ENCODE measurements around the gene AFF1. TPM values are rescaled to one million over a fixed set of nuclear protein-coding genes. Genes with fewer than 3 reads are reported as not detected.

AFF1 gene
- total RNA-seq, 1 experiment from 2014 or later: 93.4 TPM

DNA sequence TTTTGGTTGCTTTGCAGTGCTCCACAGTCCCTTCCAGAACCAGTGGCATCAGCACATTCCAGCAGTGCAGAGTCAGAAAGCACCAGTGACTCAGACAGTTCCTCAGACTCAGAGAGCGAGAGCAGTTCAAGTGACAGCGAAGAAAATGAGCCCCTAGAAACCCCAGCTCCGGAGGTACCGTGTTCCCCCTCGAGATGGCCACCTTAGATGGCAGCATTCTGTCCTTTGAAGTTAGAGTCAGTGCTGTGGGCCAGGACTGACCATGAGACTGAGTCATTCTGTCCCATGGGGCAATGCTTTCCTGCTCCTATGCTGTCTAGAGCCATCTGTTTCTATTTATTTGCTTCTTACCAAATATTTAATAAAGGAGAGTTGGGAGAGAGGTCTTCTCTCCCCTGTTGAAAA is 173.3 kb downstream of the AFF1 start:
- Mint-ChIP-seq H3K4me1 (no peaks in the 10 kb centered on the region), H3K36me3 (peaks cover 30% of the 10 kb centered on the region), H3K27ac (no peak overlapping the region), H3K4me3 (no peak overlapping the region), H3K9me3 (no peaks in the 10 kb centered on the region), H3K27me3 (ENCODE audit: low read depth) (no peaks in the 10 kb centered on the region)
- ATAC-seq (no peak), DNase-seq (ENCODE audit: low spot score) (no peak)
- ChIA-PET POLR2A (no interaction called here), CTCF (no interaction called here)
- TF ChIP-seq, protein P1, sequence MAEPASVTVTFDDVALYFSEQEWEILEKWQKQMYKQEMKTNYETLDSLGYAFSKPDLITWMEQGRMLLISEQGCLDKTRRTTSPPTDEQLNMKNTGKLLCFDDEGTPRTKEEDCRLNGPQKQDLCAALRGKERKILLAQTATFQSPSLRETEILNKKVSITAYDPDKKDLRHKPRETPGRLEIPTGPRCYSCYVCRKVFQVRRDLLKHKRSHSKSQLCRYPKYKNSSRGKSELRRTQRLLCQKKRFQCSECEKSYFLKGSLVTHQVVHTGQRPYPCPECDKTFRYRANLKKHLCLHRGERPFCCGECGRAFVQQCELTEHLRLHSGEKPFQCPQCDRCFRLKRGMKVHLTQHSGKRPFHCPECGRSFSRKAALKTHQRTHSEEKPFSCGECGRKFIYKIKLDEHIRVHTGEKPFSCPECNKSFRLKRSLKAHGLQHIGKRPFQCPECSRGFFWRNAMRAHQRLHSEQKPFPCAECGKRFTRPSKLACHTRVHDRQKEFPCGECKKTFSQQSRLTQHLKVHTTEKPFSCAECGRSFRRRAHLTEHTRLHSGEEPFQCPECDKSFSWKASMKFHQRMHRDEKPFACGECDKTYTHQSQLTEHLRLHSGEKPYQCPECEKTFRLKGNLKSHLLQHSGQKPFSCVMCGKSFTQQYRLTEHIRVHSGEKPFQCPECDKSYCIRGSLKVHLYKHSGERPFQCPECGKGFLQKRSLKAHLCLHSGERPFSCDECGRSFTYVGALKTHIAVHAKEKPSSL (CRISPR knock-in tag; conservative IDR thresholded peaks at IDR 0.05): no peak
- TF ChIP-seq, protein P2, sequence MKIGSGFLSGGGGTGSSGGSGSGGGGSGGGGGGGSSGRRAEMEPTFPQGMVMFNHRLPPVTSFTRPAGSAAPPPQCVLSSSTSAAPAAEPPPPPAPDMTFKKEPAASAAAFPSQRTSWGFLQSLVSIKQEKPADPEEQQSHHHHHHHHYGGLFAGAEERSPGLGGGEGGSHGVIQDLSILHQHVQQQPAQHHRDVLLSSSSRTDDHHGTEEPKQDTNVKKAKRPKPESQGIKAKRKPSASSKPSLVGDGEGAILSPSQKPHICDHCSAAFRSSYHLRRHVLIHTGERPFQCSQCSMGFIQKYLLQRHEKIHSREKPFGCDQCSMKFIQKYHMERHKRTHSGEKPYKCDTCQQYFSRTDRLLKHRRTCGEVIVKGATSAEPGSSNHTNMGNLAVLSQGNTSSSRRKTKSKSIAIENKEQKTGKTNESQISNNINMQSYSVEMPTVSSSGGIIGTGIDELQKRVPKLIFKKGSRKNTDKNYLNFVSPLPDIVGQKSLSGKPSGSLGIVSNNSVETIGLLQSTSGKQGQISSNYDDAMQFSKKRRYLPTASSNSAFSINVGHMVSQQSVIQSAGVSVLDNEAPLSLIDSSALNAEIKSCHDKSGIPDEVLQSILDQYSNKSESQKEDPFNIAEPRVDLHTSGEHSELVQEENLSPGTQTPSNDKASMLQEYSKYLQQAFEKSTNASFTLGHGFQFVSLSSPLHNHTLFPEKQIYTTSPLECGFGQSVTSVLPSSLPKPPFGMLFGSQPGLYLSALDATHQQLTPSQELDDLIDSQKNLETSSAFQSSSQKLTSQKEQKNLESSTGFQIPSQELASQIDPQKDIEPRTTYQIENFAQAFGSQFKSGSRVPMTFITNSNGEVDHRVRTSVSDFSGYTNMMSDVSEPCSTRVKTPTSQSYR (CRISPR knock-in tag; IDR thresholded peaks at IDR 0.05): no peak
- TF ChIP-seq ESRRA (CRISPR knock-in tag; IDR thresholded peaks at IDR 0.05; ENCODE audit: borderline replicate concordance): no peak
- TF ChIP-seq, protein P3, sequence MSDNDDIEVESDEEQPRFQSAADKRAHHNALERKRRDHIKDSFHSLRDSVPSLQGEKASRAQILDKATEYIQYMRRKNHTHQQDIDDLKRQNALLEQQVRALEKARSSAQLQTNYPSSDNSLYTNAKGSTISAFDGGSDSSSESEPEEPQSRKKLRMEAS (CRISPR knock-in tag; IDR thresholded peaks at IDR 0.05): no peak
- TF ChIP-seq EMX1 (CRISPR knock-in tag; IDR thresholded peaks at IDR 0.05): no peak
- TF ChIP-seq, protein P4, sequence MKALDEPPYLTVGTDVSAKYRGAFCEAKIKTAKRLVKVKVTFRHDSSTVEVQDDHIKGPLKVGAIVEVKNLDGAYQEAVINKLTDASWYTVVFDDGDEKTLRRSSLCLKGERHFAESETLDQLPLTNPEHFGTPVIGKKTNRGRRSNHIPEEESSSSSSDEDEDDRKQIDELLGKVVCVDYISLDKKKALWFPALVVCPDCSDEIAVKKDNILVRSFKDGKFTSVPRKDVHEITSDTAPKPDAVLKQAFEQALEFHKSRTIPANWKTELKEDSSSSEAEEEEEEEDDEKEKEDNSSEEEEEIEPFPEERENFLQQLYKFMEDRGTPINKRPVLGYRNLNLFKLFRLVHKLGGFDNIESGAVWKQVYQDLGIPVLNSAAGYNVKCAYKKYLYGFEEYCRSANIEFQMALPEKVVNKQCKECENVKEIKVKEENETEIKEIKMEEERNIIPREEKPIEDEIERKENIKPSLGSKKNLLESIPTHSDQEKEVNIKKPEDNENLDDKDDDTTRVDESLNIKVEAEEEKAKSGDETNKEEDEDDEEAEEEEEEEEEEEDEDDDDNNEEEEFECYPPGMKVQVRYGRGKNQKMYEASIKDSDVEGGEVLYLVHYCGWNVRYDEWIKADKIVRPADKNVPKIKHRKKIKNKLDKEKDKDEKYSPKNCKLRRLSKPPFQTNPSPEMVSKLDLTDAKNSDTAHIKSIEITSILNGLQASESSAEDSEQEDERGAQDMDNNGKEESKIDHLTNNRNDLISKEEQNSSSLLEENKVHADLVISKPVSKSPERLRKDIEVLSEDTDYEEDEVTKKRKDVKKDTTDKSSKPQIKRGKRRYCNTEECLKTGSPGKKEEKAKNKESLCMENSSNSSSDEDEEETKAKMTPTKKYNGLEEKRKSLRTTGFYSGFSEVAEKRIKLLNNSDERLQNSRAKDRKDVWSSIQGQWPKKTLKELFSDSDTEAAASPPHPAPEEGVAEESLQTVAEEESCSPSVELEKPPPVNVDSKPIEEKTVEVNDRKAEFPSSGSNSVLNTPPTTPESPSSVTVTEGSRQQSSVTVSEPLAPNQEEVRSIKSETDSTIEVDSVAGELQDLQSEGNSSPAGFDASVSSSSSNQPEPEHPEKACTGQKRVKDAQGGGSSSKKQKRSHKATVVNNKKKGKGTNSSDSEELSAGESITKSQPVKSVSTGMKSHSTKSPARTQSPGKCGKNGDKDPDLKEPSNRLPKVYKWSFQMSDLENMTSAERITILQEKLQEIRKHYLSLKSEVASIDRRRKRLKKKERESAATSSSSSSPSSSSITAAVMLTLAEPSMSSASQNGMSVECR (CRISPR knock-in tag; IDR thresholded peaks at IDR 0.05; ENCODE audit: borderline replicate concordance): no peak
- no peak for TF ChIP-seq NR1H2 (CRISPR knock-in tag; IDR thresholded peaks at IDR 0.05)
- no peak for TF ChIP-seq SMAD3 (CRISPR knock-in tag; IDR thresholded peaks at IDR 0.05; ENCODE audit: borderline replicate concordance)
- TF ChIP-seq, protein P5, sequence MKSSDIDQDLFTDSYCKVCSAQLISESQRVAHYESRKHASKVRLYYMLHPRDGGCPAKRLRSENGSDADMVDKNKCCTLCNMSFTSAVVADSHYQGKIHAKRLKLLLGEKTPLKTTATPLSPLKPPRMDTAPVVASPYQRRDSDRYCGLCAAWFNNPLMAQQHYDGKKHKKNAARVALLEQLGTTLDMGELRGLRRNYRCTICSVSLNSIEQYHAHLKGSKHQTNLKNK (CRISPR knock-in tag; IDR thresholded peaks at IDR 0.05): no peak
- TF ChIP-seq ZNF138 (CRISPR knock-in tag; conservative IDR thresholded peaks at IDR 0.05): no peak
- TF ChIP-seq, protein P6, sequence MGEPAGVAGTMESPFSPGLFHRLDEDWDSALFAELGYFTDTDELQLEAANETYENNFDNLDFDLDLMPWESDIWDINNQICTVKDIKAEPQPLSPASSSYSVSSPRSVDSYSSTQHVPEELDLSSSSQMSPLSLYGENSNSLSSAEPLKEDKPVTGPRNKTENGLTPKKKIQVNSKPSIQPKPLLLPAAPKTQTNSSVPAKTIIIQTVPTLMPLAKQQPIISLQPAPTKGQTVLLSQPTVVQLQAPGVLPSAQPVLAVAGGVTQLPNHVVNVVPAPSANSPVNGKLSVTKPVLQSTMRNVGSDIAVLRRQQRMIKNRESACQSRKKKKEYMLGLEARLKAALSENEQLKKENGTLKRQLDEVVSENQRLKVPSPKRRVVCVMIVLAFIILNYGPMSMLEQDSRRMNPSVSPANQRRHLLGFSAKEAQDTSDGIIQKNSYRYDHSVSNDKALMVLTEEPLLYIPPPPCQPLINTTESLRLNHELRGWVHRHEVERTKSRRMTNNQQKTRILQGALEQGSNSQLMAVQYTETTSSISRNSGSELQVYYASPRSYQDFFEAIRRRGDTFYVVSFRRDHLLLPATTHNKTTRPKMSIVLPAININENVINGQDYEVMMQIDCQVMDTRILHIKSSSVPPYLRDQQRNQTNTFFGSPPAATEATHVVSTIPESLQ (CRISPR knock-in tag; IDR thresholded peaks at IDR 0.05): no peak

DNA sequence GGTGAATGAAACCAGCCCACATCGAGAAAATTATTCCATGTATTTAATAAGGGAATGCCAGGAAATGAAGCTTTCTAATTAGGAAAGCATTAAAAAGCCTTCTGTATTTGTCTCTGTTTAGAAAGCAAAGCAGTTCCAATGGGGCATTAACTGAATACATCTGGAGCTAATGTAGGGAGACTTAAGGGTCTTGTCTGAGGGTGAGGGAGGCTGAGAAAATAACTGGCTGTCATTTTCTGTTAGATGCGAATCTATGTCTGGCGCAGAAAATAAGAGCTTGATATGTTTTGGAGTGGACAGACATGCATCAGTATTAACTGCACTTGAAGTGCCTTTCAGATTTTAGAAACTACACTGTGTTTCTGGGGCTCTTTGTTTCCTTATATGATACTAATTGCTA is 174.3 kb downstream of the AFF1 start:
- Mint-ChIP-seq H3K4me1 (peaks cover 6% of the 10 kb centered on the region), H3K36me3 (peaks cover 30% of the 10 kb centered on the region), H3K27ac (no peak overlapping the region), H3K4me3 (no peak overlapping the region), H3K27me3 (ENCODE audit: low read depth) (no peaks in the 10 kb centered on the region), H3K9me3 (no peaks in the 10 kb centered on the region)
- CTCF ChIA-PET: no interaction called here
- ATAC-seq (no peak), DNase-seq (ENCODE audit: low spot score) (no peak)
- POLR2A ChIA-PET: no interaction called here
- TF ChIP-seq TEAD1 (CRISPR knock-in tag; IDR thresholded peaks at IDR 0.05): no peak
- TF ChIP-seq ELF4 (CRISPR knock-in tag; IDR thresholded peaks at IDR 0.05; ENCODE audit: low read depth): no peak
- TF ChIP-seq ATF1 (CRISPR knock-in tag; IDR thresholded peaks at IDR 0.05): no peak
- TF ChIP-seq GTF2I (CRISPR knock-in tag; conservative IDR thresholded peaks at IDR 0.05): no peak
- TF ChIP-seq, protein P7, sequence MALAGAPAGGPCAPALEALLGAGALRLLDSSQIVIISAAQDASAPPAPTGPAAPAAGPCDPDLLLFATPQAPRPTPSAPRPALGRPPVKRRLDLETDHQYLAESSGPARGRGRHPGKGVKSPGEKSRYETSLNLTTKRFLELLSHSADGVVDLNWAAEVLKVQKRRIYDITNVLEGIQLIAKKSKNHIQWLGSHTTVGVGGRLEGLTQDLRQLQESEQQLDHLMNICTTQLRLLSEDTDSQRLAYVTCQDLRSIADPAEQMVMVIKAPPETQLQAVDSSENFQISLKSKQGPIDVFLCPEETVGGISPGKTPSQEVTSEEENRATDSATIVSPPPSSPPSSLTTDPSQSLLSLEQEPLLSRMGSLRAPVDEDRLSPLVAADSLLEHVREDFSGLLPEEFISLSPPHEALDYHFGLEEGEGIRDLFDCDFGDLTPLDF (CRISPR knock-in tag; IDR thresholded peaks at IDR 0.05): no peak
- no peak for TF ChIP-seq ETV6 (CRISPR knock-in tag; IDR thresholded peaks at IDR 0.05)
- TF ChIP-seq, protein P8, sequence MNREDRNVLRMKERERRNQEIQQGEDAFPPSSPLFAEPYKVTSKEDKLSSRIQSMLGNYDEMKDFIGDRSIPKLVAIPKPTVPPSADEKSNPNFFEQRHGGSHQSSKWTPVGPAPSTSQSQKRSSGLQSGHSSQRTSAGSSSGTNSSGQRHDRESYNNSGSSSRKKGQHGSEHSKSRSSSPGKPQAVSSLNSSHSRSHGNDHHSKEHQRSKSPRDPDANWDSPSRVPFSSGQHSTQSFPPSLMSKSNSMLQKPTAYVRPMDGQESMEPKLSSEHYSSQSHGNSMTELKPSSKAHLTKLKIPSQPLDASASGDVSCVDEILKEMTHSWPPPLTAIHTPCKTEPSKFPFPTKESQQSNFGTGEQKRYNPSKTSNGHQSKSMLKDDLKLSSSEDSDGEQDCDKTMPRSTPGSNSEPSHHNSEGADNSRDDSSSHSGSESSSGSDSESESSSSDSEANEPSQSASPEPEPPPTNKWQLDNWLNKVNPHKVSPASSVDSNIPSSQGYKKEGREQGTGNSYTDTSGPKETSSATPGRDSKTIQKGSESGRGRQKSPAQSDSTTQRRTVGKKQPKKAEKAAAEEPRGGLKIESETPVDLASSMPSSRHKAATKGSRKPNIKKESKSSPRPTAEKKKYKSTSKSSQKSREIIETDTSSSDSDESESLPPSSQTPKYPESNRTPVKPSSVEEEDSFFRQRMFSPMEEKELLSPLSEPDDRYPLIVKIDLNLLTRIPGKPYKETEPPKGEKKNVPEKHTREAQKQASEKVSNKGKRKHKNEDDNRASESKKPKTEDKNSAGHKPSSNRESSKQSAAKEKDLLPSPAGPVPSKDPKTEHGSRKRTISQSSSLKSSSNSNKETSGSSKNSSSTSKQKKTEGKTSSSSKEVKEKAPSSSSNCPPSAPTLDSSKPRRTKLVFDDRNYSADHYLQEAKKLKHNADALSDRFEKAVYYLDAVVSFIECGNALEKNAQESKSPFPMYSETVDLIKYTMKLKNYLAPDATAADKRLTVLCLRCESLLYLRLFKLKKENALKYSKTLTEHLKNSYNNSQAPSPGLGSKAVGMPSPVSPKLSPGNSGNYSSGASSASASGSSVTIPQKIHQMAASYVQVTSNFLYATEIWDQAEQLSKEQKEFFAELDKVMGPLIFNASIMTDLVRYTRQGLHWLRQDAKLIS (CRISPR knock-in tag; IDR thresholded peaks at IDR 0.05; ENCODE audit: borderline replicate concordance): no peak

All from WTC11 (cell line).